Glomerular visceral epithelial cell (primary cell): ENCODE results near the gene DSG4.

Source experiments
- DNase-seq: peaks from one replicate; pipeline ENCODE4 v3.0.0-alpha.2; 2016; ENCODE audit errors: extremely low spot score

Gene DSG4

DNA sequence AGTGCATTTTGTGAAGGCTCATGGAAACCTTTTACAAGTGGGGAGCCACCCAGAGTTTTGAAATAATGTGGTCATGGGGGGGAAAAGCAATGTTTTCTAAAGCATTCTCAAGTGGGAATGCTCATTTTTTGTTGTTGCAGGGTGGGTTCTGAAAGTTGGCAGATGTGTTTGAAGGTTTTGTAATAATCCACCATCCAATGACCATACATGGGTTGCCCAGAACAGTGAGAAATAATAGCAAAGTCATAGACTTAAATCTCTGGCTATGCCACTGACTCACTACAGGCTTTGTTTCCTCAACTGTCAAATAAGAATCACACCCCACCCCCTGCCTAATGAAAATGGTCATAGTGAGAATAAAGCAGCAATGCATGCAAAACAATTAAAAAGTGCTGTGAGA lies 73.8 kb downstream of the DSG4 start:
- DNase-seq = no peak

DNA sequence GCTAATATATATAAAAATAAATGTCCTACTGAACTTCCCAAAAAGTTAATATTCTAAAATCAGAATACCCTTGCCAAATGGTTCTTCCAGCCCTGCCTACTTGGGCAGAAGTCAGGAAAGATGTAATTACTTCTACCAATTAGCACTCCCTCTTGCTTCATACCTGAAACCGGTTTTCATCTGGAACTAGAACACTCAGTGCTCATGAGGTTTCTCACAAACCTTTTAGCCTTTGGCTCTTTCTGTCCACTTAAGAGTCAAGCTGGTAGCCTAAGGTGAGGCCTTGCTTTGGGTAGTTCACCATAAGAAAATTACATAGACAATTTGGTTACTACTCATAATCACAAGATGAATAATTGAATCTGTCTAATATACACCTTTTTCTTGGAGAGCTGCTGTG lies 75.0 kb downstream of the DSG4 start:
- no peak for DNase-seq

DNA sequence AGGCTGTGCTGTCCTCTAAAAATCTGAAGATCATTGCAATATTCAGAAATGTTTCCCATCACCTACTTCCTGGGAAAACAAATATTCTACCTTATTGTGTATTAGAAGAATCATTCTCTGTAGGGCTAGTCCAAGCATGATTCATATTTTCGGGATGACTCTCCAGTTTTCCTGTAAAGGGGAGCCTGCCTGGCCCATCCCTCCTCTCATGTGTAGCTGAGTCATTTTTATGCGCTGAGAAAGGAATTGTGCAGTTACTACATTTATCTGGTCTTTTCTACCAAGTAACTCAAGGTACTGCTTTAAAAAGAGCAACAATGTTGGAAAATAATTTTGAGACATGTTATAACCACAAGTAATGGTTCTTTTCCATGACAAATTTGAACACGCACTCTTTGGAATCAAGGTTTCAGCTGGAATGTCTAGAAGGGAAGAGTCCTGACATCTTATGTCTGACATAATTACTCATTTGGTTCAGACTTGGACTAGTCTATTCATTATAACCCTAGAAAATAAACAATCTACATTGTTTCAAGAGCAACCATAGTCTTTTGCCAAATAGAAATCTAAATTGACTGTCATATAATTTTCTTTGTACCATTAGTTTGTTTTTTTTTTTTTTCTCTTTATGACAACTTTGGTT lies 77.6 kb downstream of the DSG4 start:
- peak; percentile 72 for DNase-seq
